ENCODE results near the gene DPP3.
A peak's percentile ranks its signal among the peaks of the same experiment; 100 is the strongest.

Gene DPP3

GRCh38 chr11:66495401-66495854 lies 15.2 kb downstream of the DPP3 start:
- no peak overlapping the region for H3K4me3 ChIP-seq (ENCODE audit: low read depth, low read length)
- no peak for DNase-seq (ENCODE audit: low read depth)
- TF ChIP-seq, protein P1, sequence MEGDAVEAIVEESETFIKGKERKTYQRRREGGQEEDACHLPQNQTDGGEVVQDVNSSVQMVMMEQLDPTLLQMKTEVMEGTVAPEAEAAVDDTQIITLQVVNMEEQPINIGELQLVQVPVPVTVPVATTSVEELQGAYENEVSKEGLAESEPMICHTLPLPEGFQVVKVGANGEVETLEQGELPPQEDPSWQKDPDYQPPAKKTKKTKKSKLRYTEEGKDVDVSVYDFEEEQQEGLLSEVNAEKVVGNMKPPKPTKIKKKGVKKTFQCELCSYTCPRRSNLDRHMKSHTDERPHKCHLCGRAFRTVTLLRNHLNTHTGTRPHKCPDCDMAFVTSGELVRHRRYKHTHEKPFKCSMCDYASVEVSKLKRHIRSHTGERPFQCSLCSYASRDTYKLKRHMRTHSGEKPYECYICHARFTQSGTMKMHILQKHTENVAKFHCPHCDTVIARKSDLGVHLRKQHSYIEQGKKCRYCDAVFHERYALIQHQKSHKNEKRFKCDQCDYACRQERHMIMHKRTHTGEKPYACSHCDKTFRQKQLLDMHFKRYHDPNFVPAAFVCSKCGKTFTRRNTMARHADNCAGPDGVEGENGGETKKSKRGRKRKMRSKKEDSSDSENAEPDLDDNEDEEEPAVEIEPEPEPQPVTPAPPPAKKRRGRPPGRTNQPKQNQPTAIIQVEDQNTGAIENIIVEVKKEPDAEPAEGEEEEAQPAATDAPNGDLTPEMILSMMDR (IDR thresholded peaks at IDR 0.05; ENCODE audit: control insufficient read depth, extremely low read depth, insufficient read depth) = no peak

GRCh38 chr11:66497206-66497605 lies 17.0 kb downstream of the DPP3 start:
- no peak overlapping the region for H3K4me3 ChIP-seq (ENCODE audit: low read depth, low read length)
- TF ChIP-seq, protein P1 (IDR thresholded peaks at IDR 0.05; ENCODE audit: control insufficient read depth, extremely low read depth, insufficient read depth) = no peak
- no peak for DNase-seq (ENCODE audit: low read depth)

- TF ChIP-seq, protein P1 (IDR thresholded peaks at IDR 0.05; ENCODE audit: control insufficient read depth, extremely low read depth, insufficient read depth) = no peak
- no peak for DNase-seq (ENCODE audit: low read depth)
- no peak overlapping the region for H3K4me3 ChIP-seq (ENCODE audit: low read depth, low read length)
Observed at GRCh38 chr11:66498506-66498905, 18.3 kb downstream of the DPP3 start.

DNA sequence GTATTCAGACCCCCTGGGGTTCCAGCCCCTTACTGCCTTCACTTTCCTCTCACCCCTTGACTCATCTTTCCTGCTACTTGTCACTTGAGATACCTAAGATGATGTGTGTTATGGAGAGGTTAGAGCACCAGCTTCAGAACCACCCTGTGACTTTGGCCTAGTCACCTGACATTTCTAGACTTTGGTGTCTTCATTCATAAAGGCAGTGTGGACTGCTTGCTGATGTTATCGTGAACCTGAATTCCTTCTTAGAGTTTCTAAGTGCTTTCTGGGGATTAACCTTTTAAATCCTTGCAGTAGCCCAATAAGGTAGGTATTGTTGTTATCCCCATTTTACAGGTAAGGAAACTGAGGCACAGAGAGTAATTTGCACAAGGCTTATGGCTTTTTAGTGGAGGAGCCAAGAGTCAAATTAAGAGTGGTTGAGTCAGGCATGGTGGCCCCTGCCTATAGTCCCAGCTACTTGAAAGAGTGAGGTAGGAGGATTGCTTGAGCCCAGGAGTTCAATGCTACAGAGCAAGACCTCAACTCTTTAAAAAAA lies 25.1 kb downstream of the DPP3 start:
- no peak for DNase-seq (ENCODE audit: low read depth)

DNA sequence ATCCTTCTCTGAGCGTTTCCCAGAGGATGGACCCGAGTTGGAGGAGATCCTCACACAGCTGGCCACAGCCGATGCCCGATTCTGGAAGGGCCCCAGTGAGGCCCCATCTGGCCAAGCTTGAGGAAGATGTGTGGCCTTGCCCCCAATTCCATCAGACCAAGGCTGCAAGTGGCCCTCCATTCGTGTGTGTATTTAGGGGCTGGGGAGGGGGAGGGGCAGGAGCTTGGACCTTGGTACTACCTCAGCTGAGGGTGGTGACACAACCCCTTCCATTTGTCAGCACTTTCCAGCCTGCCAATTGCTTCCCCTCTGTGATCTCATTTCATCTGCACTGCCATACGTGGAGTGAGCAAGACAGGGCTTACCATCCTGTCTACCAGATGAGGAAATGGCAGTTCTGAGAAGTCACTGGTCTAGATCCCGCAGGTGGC lies 28.9 kb downstream of the DPP3 start:
- TF ChIP-seq, protein P1 (IDR thresholded peaks at IDR 0.05; ENCODE audit: control insufficient read depth, extremely low read depth, insufficient read depth) = no peak
- DNase-seq (ENCODE audit: low read depth) = no peak
- H3K4me3 ChIP-seq (ENCODE audit: low read depth, low read length) = no peak overlapping the region

More for the DNA sequence above, 25.1 kb downstream of the DPP3 start:
- TF ChIP-seq, protein P1 (IDR thresholded peaks at IDR 0.05; ENCODE audit: control insufficient read depth, extremely low read depth, insufficient read depth) = no peak
- H3K4me3 ChIP-seq (ENCODE audit: low read depth, low read length) = no peak overlapping the region

DNA sequence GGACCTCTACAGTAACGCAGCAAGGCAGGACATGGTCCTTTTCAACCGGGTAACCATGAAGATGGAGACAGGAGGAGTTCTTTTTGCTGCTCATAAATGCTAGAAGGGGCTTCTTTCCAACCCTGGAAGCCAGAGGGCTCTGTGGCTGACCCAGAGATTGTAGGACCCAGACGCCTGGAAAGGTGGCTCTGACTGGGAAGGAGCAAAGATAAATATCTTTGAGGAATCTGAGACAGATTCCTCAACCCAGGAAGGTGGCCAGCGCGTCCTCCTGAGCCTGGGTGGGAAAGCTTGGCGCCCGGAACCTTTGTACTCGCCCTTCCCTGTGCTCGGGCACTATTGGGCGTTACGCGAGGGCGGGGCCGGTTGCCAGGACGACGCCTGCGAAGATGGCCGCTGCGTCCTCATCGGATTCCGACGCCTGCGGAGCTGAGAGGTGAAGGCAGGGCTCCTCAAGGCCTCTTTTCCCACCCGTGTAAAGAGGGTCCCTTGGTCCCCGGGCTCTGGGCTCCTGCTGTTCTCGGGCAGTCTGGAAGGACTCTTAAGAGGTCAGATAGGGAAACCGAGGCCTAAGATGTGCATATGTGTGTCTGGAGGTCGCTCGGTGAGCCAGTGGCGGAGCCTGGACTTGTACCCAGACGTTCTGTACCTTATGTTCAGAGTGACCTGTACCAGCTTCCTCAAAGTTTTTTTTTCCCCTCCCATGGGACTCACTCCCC lies 30.2 kb downstream of the DPP3 start, which contains the start of gene BBS1:
TSS of gene BBS1 (plus strand) at position 365 of the 719 bp plus-strand sequence. CDS start at position 390, 25 bp downstream.
- TF ChIP-seq, protein P1 (IDR thresholded peaks at IDR 0.05; ENCODE audit: control insufficient read depth, extremely low read depth, insufficient read depth) = no peak
- H3K4me3 ChIP-seq (ENCODE audit: low read depth, low read length) = peak within 1 kb of the TSS; percentile 91
- DNase-seq (ENCODE audit: low read depth) = peak; percentile 33
